ENCODE results near the gene ACADSB.

ACADSB gene

DNA sequence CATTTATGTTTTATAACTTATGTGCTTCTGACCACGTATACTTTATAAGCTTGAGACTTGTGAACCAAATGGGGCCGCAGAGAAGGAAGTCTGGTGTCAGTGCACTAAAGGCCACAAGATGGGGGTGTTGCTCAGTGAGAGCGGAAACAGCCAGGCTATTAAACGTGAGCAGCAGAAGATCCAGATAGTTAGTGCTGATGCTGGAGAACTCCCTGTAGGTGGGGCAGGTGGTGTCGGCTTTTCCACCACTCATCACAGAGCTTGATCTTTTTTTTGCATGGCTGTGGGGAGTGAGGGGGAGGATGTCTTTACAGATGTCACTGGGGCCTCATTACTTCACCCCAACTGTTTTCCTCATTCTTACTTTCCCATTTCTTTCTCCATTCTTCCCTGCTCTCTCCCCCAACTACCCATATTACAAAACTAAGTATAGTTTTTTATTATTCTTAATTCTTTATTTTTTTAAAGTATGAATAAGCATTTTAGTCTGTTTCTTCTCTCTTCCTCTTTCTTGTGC is 34.7 kb downstream of the ACADSB start:
- DNase-seq, result peak; percentile 52 to 62

DNA sequence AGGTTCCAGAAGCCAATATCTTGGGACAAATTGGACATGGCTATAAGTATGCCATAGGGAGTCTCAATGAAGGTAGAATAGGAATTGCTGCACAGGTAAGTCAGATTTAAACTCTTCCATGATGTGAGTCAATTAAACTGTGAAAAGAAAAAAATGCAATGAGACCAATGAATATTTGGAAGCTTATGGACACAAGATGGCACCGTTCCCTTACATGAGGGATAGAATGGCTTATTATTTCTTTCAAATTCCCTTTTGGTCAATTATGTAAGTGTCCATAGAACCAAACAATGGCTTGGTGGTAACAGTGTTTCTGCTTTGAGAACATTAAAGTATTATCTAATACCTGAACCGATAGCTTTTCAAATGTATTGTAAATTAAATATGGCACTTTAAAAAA is 35.6 kb downstream of the ACADSB start:
- peak; percentile 33 to 38 for DNase-seq

DNA sequence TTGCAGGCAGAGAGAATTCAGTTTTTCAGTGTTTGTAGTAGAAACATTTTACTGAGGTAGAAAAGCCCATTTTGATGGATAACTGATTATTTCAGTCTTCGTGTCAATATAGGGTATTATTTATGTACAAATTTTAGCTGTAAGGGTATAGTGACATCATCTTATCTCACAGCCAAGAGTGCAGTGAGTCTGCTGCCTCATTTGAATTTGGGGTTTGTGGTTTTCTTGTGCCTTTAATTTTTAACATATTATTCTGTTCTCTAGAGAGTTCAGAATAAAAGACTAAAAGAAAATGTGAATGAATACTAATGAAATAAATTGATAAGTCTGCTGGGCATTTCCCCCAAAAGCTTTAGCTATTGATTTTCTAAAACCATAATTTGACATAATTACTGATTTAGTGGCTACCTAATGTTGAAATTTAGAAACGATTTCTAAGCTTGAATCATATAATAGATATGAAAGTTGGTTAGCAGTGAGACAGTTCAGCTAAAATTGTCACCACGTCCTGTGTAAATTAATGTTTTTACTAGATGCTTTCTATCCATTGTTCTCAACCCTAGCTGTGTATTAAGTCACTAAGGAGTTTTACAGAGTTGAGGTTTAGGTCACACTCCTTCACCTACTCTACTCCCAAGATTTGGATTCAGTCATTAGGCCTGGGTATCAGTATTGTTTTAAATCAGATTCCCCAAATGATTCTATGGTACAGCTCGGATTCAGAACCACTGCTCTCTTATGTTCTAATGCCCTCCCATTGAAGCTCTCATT is 37.3 kb downstream of the ACADSB start:
- DNase-seq, result no peak

DNA sequence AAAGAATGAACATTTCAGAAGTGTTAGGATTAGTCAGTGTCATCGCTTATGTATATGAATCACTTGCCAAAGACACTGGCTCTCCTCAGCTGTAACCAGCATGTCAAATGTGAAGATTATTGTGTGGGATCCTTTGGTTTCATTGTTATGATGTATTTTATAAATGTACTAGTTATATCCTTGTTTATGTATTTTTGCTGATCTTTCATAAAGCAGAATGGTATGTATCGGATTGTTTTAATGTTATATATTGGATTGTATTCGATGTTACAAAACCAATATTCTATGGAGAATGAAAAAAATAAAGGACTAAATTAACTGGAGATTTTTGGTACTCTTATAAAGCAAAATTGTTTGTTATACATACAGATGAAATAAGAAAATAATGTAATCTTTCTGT is 49.2 kb downstream of the ACADSB start:
- DNase-seq, result no peak

DNA sequence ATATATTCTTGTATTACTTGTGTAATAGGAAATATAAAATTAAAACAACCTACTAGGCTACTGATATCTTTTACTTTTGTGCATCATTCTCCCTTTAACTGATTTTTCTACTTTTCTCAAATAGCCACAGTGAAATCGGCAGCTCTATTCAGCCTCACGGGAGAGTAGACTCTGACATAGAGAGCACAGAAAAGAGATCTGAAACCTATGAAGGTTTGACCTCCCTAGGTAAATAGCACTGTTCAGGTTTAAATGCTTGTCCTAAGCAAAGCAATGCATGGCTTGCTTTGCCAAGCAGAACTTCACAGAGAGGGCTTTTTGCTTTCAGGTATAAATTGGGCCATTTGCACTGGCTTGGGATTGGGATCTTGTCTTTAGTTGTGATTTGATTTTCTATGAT is 53.1 kb downstream of the ACADSB start:
- no peak for DNase-seq

DNA sequence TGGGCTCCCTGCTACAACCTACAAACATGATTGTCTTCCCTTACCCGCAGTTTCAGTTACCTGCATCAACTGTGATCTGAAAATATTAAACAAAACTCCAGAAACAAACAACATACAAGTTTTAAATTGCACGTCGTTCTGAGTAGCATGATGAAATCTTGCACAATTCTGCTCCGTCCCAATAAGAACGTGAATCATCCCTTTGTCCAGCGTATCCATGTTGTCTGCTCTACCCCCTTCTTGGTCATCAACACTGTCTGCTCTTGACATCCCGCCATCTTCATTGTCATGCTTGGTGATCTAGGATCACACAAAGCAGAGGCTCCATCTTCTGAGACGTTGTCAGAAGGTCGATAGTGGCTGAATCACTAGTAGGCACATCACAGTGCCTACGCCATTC is 53.9 kb downstream of the ACADSB start:
- no peak for DNase-seq

DNA sequence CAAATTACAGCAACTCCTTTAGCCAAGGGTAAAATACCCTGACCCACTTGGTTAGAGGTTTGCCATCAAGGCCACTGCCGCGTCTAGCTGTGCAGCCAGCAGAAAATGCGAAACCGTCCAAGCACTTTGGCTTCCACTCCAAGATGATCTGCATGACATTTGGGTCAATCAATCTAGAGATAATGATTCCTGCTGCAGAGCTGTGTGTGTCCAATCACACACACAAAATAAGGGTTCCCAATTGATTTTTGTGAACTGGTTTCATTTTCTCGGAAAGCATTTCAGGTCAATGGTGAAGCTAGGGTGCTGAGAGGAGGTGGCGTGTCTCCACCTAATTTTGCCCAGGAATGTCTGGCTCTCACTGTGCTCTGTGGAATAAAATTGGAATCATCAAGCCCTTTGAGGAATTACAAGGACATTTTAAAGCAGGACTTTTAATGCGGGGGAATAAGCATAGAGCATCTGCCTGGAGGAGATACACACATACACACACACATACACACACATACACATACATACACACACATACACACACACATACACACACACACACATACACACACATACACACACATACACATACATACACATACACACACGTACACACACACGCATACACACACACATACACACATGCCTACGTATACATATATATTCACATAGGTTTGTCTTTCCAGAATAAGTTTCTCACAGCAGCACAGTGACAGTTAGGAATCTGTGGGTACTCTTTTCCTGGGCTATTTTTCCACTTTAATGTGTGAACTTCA is 59.5 kb downstream of the ACADSB start:
- DNase-seq, result no peak

DNA sequence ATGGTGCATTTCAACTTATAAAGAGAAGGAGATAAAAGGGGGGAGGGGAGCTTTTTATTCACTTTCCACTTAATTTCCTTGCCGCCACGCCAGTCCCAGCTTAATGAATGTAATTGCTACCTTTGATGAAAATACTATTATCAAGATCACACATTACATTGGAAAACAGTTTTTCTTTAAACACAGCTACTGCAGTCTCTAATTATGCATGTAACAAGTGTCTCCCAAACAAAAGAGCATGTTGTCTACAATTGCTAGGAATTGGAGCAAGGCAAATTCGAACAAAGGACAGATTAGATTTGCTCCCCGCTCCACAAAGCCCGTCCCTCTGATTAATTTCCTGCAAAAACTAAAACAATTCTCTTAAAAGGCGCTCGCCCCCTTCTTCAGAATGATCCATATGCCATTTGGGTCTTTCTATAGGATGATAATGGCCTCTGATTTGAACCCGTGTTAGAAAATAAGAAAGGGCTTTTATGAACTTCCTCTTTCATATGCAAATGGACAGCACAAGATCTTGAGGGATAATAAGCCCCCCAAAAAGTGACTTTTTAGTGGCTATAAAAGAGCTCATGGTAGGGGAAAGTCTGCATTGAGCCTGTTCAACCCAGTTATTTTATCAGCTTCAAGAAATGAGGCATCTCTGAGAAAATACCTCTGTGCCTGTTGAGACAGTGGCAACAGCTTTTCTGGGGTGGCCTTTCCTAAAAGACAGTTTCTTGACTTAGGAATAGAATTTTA is 60.6 kb downstream of the ACADSB start:
- no peak for DNase-seq

DNA sequence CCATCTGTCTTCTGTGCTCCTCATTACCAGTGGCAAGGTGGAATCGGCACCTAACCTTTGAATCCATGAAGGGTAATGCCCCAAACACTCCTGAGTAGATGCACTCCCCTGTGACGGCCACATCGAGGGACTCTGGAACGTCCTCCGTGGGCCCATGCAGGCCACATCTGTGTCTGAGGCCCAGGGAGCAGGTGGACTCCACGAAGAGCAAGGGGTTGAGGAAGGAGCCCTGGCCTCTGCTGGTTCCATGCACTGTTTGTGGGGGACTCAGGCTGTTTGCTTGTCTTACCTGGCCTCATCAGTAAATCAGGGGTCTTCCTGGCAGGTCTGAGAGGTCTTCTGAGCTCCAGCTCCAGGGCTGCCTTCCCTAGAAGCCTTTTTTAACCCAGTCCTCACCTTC is 64.4 kb downstream of the ACADSB start:
- DNase-seq, result no peak

DNA sequence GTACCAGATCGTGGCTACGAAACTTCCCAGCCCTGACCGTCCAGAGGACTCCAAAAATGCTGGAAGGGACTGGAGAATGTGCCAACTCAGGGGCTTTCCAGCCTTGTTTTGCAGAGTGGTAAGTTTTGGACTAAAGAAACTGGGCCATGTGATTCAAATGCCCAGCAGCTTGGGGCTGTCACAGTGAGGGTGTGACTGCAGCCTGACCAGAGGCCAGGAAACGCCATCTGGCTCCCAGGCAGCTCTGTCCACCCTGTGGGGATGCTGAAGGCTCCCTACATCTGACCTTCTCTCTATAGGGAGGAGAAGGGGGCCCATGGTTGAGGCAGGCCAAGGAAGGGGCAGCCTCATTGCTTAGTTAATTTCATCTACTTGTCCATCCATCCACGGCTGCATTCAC is 65.4 kb downstream of the ACADSB start:
- DNase-seq, result no peak

DNA sequence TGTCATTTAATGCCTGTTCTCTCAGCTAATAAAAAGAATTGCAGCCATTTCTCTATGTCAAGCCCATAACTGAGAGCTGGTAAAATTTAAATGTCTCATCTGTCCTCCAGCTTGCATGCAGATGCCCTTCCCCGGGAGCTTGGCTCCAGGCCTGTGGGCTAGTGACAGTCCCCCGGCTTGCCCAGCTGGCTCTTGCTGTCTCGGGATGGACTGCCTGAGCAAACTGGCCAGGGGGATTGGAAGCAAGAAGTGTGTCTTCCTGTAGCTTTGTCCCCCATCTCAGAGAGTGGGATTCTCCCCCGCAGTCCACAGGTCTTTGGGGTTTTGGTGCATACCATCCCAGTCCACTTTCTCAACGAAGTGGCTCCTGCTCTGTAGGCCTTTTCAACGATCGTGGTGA is 73.1 kb downstream of the ACADSB start:
- DNase-seq, result no peak

DNA sequence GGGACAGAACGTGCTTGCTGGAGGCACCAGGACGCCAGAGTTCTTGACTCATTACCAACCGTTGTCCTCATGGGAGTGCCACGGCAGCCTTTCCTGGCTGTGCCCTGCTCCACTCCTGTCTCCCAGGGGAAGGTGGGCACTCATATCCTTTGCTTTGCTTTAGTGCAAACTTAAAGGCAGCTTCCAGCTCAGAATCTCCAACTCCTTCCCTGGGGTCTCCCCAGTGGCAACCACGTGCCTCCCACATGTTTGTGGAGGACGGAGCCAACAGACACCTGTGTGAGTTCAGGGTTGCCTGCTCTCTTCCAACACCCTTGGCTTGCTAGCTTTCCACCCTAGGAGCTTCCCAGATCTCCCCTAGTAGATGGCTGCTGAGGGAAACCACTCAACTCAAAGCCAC is 75.0 kb downstream of the ACADSB start:
- no peak for DNase-seq

DNA sequence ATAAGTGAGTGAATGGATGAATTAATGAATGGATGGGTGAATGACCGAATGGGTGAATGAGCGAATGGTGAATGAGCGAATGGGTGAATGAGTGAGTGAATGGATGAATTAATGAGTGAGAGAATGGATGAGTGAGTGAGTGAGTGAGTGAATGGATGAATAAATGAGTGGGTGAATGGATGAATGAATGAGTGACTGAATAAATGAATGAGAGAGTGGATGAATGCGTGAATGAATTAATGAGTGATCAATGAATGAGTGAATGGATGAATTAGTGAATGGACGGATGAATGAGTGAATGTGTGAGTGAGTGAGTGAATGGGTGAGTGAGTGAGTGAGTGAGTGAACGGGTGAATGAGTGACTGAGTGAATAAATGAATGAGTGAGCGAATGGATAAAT is 77.5 kb downstream of the ACADSB start:
- no peak for DNase-seq

DNA sequence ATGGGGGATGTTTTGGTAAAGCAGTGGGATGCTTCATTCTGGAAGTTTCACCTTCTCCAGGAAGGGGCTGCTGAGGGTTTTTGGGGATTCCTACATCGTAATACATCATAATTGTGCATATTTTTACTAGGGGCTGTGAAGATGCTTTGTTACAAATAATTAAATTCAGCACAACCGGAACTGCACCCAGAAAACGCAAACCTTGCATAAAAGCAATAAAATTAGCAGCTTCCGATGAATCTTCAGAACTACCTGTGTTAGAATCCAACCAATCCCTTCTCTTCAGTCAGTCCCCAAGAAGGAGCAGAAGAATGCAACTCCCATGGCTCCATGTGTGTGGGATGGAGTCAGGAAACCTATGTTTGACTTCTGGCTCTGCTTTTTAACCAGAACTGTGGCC is 78.5 kb downstream of the ACADSB start:
- no peak for DNase-seq

DNA sequence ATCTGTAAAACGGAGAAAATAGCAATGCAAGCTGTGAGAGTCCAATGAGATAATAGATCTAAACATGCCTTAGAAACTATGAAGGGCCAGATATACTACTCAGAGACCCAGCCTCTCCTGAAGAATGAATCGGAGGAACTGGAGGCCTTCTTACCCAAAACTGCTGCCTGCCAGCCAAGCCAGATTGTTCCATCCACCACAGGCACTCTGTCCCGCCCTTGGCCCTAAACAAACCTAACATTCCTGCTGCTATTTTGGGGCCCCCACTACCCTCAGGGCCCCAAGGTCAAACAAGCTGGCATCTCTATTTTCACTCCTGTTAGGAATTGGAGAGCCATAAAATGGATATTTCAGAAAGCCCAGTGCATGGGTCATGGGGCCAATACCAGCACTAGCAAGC is 79.0 kb downstream of the ACADSB start:
- no peak for DNase-seq

DNA sequence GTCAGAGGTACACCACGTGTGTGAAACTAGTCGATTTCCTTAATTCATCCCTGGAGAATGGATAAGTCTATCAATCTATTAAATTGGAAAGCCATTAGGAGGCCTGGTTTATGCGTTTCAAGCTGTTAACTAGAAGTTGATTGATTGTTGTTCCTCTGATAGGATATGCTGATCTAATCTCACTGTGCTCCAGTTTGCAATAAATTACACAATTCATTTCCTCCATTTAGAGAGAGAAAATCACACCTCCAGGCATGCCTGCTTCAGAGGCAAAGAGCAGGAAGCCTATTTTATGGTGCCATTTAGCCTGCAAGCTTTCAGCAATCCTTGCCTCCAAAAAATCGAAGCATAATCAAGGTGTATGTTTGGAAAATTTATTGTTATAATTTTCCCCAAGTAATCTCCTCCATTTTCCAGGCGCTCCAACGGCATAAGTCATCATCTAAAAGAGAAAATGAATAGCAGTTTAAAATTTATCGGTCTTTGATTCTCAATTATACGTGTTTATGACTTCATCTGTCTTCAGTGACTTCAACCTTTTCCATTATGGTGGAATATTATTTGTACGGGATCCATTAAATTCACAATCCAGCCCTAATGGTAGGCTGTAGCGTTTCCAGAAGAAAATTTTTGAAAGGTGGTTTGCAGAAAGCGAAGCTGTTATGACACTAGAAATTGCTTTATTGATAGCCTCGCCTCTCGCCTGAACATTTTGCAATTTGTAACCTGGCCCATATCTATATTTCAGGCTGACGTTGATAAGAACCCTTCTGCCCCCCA is 84.0 kb downstream of the ACADSB start:
- no peak for DNase-seq

DNA sequence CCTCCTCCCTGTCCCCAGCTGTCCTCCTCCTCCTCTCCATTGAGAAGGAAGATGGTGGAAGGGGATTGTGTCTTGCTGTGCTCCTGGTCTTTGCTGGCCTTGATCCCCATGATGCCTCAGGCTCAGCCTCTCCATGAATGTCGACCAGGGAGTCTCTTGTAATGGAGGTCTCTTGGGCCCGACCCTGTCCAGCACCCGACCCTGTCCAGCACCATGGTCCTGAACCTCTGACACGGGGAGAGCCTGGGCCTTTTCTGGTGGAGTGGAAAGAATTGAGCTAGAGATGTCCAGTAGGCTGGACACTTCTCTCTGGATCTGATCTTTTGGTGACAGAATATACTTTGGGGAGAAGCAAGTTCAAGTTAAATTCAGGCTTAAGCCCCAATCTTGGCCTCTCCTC is 84.7 kb downstream of the ACADSB start:
- DNase-seq, result no peak

DNA sequence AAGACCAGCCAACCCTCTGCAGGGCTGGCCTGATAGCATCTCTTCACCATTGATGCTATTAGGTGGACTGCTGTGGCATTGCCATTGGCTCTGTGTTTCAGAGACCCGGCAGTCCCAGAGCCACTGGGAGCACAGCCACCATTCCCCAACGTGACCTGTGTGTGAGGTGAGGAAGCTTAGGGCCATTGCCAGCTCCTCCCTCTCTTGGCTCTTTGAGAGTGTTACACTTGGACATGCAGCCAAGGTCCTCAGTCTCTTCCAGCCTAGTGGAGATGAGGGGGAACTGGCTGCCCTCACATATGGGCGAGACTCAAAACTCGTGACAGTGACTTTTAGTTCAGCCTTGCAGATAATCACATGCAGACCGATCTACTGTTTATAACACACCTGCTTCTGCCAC is 87.6 kb downstream of the ACADSB start:
- no peak for DNase-seq

DNA sequence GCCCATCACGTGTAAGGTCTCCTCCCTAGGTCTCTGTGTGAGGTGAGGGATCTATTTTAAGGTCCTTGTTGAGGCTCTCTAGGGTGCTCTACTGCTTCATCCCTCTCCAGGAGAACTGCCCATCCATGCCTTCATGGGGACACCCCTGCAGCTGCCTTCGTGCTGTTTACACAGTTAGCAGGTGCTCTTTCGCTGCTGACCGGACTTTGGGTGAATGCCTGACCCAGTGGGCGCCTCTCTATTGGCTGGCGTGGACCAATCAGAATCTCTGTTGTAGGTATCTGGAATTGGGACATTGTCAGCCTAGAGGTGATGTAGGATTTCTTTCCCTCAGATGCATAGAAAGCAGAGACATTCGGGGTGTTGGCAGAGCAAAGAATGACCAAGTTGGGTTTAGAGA is 88.2 kb downstream of the ACADSB start:
- no peak for DNase-seq

DNA sequence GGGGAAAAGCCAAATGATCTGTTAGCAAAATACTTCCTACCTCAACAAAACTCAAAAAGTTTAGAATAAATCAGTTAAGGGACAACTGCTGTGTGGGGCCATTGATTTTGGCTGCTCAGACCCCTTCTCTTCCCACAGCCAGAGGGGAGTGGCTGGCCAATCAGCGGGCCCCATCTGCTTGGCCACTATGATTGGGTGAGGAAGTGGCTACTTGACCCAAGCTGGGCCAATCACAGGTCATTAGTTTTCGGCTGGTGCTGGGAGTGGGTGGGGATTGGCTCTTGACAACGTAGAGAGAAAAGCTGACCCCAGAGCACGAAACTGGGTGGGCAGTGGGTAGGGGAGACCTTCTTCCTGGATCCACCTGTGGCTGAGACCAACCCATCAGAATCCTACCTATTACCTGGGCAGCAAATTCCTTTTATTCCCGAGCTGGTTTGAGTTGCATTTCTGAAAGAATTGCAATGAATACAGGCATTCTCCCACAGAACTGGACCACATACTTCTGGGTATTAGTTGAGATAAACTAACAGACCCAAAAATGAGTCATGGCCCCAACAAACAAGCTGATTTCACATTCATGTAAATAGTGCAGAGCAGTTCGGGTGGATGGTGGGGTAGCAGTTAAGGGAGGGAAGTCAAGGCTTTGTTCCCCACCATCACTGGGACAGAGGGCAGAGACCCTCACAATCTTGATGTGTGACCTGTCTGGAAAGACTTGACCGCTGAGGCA is 91.4 kb downstream of the ACADSB start:
- DNase-seq, result no peak

DNA sequence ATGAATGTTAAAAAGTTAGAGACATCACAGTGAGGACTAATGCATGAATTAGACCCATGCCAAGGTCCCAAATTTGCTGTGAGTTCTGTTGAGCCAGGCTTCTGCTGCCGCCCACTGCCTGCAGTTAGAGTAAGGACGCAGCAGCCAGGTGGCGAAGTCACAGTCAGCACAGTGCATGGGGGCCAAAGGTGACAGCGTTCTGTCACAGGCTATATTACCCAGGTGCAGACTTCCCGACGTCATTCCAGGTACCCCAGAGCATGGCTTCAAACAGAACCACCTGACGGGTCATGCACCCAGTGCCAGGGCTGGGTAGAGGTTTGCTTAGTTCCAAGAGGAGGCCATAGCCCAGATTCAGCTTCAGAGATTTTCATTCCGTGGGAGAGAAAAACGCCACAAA is 93.1 kb downstream of the ACADSB start:
- DNase-seq, result no peak

DNA sequence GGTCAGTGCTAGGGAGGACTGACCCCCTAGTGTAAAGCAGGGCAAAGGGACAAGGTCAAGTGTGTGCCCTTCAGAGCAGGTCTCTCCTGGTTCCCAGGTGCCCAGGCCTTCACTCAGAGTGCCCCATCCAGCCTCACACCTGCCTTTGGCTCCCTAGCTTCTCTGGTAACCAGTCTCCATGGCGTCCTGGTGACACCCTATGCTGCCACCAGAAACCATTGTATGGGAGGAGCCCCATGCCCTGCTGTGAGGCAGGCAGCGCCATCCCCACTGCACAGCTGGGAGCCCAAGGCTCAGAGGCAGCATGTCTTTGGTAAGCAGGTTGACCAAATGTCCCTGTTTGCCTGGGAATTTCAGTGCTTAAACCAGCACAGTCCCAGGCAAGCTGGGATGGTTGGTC is 93.9 kb downstream of the ACADSB start:
- no peak for DNase-seq

All from NCI-H1930 (cell line).